Left ventricle myocardium inferior (tissue), 1 donor: ENCODE data around the gene IGFBP4. TPM values are rescaled to one million over a fixed set of nuclear protein-coding genes. Genes with fewer than 3 reads are reported as not detected.

Source experiments
- DNase-seq: peaks from one replicate; pipeline ENCODE4 v3.0.0-alpha.2; 2020
- H3K27ac ChIP-seq: fragments of 200-600 bp; replicated peaks from 2 replicates; pipeline ENCODE4 v1.8.0; 2021
- H3K27me3 ChIP-seq: fragments of 200-600 bp; 2 replicates; pipeline ENCODE4 v1.8.0; 2021; ENCODE audit warnings: low read depth
- H3K36me3 ChIP-seq: fragments of 200-600 bp; 2 replicates; pipeline ENCODE4 v1.8.0; 2021
- H3K4me1 ChIP-seq: fragments of 200-600 bp; 2 replicates; pipeline ENCODE4 v1.8.0; 2021
- H3K4me3 ChIP-seq: fragments of 200-600 bp; 2 replicates; pipeline ENCODE4 v1.8.0; 2021; ENCODE audit warnings: mild to moderate bottlenecking, moderate library complexity
- H3K9me3 ChIP-seq: fragments of 200-600 bp; replicated peaks from 2 replicates; pipeline ENCODE4 v1.8.0; 2021
- intact Hi-C: fragments of 100-400 bp; cut with micrococcal nuclease; formaldehyde crosslinking; loops from one replicate; pipeline ENCODE4 v1.11.0; 2022
- total RNA-seq: library from RNA; stranded (reverse); fragmentation: NEBNext Ultra II Directional; extraction: Animal tissue kit (Norgen Biotek cat#: 25700); gene quantifications from one replicate; pipeline ENCODE4 v1.2.1, GENCODE V29; 2021
- TF ChIP-seq, protein P1 (sequence below): fragments of 200-600 bp; IDR thresholded peaks from 2 replicates; pipeline ENCODE4 v1.8.0; 2021; ENCODE audit warnings: antibody characterized with exemption, mild to moderate bottlenecking, borderline replicate concordance
- donor health status: DM: no; HTN: yes; CAD: no; lungs with severe emphysema.

Gene IGFBP4
- total RNA-seq, 1 donor from 2014 or later = 130 TPM

DNA sequence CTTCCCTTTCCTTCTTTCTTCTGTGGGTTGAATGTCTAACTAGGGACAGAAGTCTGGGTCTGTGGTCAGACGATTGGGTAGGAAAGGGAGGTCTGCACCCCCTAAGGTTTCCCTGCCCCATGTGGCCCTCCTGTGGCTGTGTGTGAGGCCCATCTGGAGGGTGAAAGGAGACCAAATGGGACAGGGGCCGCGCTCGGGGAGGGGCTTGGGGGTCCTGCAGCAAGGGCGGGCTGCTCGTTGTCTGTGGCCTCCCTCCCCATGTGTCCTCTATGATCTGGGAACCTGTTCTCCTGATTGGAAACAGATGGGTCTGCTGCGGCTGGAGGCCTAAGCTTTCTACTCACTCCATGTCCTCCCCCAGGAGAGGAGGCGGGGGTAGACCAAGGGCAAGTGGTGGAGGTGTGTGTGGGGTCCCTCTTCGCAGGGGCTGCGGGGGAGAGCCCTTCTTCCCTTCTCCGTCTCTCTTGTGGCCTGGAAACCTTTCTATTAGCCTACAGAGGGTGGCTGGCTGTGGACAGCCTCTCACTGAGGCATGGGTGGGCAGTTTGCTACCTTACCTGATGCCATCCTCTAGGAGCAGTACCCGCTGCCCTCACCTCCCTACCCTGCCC lies 18.6 kb downstream of the IGFBP4 start:
- Histone ChIP-seq H3K4me3 (no peak overlapping the region), H3K4me1 (peaks cover 66% of the 10 kb centered on the region)

DNA sequence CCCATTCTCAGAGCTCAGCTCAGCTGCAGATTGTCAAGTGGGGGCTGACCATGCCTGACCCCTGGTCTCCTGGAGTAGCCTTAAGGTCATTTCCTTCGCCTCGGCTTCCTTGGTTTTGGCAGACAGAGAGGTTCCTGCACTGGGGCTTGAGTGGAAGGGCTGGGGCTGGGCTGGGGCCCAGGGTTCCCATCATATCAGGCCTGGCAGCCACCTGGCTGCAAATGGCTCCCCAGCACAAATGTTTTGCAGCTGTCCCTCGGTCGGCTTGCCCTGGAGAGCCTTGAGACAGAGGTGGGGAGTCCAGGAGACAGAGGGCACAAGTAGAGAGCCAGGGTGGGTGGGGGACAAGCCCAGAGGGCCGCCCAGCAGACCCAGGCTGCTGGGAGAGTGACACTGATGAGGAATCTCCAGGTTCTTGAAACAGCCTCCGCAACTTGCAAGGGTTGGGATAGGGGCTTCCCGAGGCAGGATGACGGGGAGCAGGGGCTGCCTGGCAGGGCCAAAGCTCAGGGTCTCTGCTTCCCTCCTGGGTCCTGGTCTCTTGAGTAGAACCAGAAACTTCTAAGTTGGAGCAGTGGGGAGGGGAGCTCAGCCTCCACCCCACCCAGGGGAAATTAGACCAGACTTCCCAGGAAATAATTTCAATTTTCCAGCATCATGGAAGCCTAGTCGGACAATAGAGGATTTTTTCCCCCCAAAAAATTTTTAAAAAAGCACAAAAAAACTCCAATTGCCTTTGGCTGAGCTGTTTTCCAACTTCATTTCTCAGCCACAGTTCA lies 19.3 kb downstream of the IGFBP4 start:
- peaks cover 4% of the 10 kb centered on the region for H3K36me3 ChIP-seq
- DNase-seq = no peak
- intact Hi-C loops = no loop called here
- peaks cover 9% of the 10 kb centered on the region for H3K27me3 ChIP-seq
- peaks cover 59% of the 10 kb centered on the region for H3K4me1 ChIP-seq
- no peak overlapping the region for H3K4me3 ChIP-seq
- H3K9me3 ChIP-seq = no peaks in the 10 kb centered on the region
- peak overlapping the region; percentile 65 for H3K27ac ChIP-seq
- TF ChIP-seq, protein P1, sequence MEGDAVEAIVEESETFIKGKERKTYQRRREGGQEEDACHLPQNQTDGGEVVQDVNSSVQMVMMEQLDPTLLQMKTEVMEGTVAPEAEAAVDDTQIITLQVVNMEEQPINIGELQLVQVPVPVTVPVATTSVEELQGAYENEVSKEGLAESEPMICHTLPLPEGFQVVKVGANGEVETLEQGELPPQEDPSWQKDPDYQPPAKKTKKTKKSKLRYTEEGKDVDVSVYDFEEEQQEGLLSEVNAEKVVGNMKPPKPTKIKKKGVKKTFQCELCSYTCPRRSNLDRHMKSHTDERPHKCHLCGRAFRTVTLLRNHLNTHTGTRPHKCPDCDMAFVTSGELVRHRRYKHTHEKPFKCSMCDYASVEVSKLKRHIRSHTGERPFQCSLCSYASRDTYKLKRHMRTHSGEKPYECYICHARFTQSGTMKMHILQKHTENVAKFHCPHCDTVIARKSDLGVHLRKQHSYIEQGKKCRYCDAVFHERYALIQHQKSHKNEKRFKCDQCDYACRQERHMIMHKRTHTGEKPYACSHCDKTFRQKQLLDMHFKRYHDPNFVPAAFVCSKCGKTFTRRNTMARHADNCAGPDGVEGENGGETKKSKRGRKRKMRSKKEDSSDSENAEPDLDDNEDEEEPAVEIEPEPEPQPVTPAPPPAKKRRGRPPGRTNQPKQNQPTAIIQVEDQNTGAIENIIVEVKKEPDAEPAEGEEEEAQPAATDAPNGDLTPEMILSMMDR = no peak

More for the DNA sequence above, 18.6 kb downstream of the IGFBP4 start:
- Histone ChIP-seq H3K9me3 (no peaks in the 10 kb centered on the region), H3K27me3 (peaks cover 2% of the 10 kb centered on the region), H3K36me3 (peaks cover 11% of the 10 kb centered on the region), H3K27ac (peak overlapping the region; percentile 65)
- intact Hi-C loops = no loop called here
- TF ChIP-seq, protein P1 = no peak
- no peak for DNase-seq

DNA sequence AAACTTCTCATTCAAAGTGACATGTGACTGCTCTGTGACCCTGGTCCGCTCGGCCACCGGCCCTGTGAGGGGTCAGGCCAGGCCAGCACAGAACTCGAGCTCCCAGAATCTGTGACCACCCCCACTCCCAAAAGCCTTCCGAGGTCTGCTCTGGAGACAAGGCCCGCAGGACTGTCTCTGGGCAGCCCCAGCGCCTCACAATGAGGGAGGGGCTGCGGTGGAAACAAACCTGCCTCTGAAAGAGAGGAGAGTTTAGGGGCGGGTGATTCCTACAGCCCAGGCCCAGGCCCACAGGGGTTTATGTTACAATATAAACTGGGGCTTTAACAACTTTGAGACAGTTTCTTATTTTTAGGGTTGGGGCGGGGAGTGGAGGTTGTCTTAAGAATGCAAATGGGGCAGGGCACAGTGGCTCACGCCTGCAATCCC lies 19.9 kb downstream of the IGFBP4 start:
- Histone ChIP-seq H3K9me3 (no peaks in the 10 kb centered on the region), H3K27me3 (peaks cover 13% of the 10 kb centered on the region), H3K27ac (peak overlapping the region; percentile 65), H3K4me1 (peaks cover 53% of the 10 kb centered on the region), H3K36me3 (no peaks in the 10 kb centered on the region), H3K4me3 (no peak overlapping the region)
- no peak for DNase-seq
- TF ChIP-seq, protein P1 = no peak
- intact Hi-C loops = no loop called here

DNA sequence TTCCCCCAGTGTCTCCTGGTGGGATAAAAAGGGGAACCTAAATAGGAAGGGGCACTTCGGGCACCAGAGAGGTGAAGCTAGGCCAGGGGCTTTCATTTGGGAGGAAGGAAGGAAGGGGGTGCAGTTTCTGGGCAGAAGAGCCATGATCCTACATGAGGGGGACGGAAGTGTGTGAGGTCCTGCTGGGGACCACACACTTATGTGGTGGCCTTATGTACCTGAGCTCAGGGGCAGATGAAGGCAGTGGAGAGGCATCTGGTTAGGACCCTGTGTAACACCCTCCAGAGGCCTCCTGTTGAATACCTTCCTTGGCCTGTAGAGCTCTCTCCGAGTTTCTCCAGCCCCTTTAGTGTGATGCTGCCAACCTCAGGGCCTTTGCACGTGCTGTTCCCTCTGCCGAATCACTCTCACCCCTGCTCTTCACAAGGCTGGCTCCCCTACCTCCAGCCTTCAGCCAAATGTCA lies 21.2 kb downstream of the IGFBP4 start:
- peaks cover 13% of the 10 kb centered on the region for H3K27me3 ChIP-seq
- intact Hi-C loops = no loop called here
- TF ChIP-seq, protein P1 = no peak
- no peak overlapping the region for H3K4me3 ChIP-seq
- no peaks in the 10 kb centered on the region for H3K9me3 ChIP-seq
- H3K36me3 ChIP-seq = no peaks in the 10 kb centered on the region
- H3K4me1 ChIP-seq = peaks cover 41% of the 10 kb centered on the region
- DNase-seq = no peak
- H3K27ac ChIP-seq = no peak overlapping the region

DNA sequence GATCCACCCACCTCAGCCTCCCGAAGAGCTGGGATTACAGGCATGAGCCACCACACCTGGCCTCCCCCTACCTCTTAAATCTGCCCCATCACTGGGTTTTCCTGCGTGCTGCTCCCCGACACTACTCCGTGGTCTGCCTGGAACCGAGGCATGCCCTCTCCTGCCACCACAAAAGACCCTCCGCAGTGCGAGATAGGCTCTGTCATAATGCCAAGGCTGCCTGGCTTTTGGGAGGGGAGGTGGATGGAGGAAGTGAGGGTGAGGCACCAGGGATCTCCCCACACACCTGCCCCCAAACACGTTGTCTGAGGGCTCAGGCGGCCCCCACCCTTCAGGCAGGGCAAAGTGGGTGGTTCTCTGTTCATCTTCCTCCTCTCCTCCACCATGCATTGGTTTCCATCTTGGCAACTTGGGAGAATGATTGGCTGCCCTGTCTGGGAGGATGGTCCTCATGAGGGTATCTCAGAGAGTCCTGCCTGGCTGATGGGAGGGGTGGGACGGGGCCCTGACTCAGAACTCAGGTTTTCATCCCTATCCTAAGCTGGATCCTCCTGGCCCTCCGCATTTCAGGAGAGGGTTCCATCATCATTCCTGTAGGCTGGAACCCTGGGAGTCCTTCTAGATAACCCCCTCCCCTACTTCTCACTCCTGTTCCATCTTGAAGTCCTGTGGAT lies 23.2 kb downstream of the IGFBP4 start:
- H3K9me3 ChIP-seq = no peaks in the 10 kb centered on the region
- H3K36me3 ChIP-seq = no peaks in the 10 kb centered on the region
- H3K27ac ChIP-seq = no peak overlapping the region
- H3K4me1 ChIP-seq = peaks cover 20% of the 10 kb centered on the region
- intact Hi-C loops = no loop called here
- DNase-seq = no peak
- H3K27me3 ChIP-seq = peaks cover 18% of the 10 kb centered on the region
- no peak overlapping the region for H3K4me3 ChIP-seq
- TF ChIP-seq, protein P1 = no peak
